H1 (cell line): ENCODE data around the gene NF1. TPM values are rescaled to one million over a fixed set of nuclear protein-coding genes. Genes with fewer than 3 reads are reported as not detected.
"Not testable (repeated sequence)": the region's sequence is repeated elsewhere in the genome, so short reads cannot be mapped to it uniquely, and the experiment has no call there.

ENCODE experiments used
- CTCF ChIA-PET: fragments of 300-600 bp; sonication (Branson Sonifier 250); formaldehyde crosslinking; loops from one replicate; lab custom pipeline; 2021; ENCODE audit not compliant: partially characterized antibody; lab: Charles Lee
- POLR2A ChIA-PET: fragments of 300-600 bp; sonication (Branson Sonifier 250); formaldehyde crosslinking; loops from one replicate; lab custom pipeline; 2021; ENCODE audit warnings: inconsistent platforms; ENCODE audit not compliant: partially characterized antibody; lab: Charles Lee
- DNase-seq, 2 experiments: peaks; one replicate each; pipeline versions ENCODE4 v3.0.0 to v3.0.0-alpha.2; 2010 to 2022; ENCODE audit warnings: low spot score in 2 of 2, low read depth in 1 of 2, mixed read lengths in 1 of 2
- FAIRE-seq: peaks from 2 replicates; lab custom pipeline; 2011; peaks lifted over from hg19 to GRCh38; lab: Jason Lieb, UNC
- H2AFZ ChIP-seq: 2 replicates; pipeline ENCODE4 v1.8.1; 2012; ENCODE audit warnings: low read length, inconsistent platforms
- H2AK5ac ChIP-seq: 2 replicates; pipeline ENCODE4 v1.6.1; 2013; ENCODE audit warnings: low read depth, low read length
- H2BK120ac ChIP-seq: replicated peaks from 2 replicates; pipeline ENCODE3; 2013; ENCODE audit warnings: low read depth, low read length, inconsistent platforms
- H2BK12ac ChIP-seq: 2 replicates; pipeline ENCODE4 v1.6.1; 2013; ENCODE audit warnings: low read depth, low read length
- H2BK15ac ChIP-seq: 2 replicates; pipeline ENCODE4 v1.6.1; 2013; ENCODE audit warnings: low read length
- H2BK20ac ChIP-seq: 2 replicates; pipeline ENCODE4 v1.6.1; 2013; ENCODE audit warnings: low read length
- H2BK5ac ChIP-seq: 2 replicates; pipeline ENCODE4 v1.6.1; 2013; ENCODE audit warnings: low read depth, low read length
- H3K14ac ChIP-seq: 2 replicates; pipeline ENCODE4 v1.6.1; 2013; ENCODE audit warnings: inconsistent platforms; ENCODE audit not compliant: insufficient read length
- H3K18ac ChIP-seq: 2 replicates; pipeline ENCODE4 v1.6.1; 2013; ENCODE audit warnings: low read length; ENCODE audit errors: extremely low read depth
- H3K23ac ChIP-seq: 2 replicates; pipeline ENCODE4 v1.6.1; 2013; ENCODE audit warnings: inconsistent platforms; ENCODE audit not compliant: insufficient read length
- H3K23me2 ChIP-seq: 2 replicates; pipeline ENCODE4 v1.6.1; 2013; ENCODE audit warnings: low read depth, low read length
- H3K27ac ChIP-seq: 2 replicates; pipeline ENCODE4 v1.6.1; 2011; ENCODE audit warnings: low read depth, low read length, inconsistent platforms
- H3K27me3 ChIP-seq, 4 experiments: replicated peaks in 1 of 4; 1 replicate in 1 of 4; 2 replicates in 3 of 4; pipeline versions ENCODE4 v1.6.1 to v1.8.1; 2011 to 2013; ENCODE audit warnings: low read length in 3 of 4, mild to moderate bottlenecking in 3 of 4, inconsistent platforms in 2 of 4, mixed read lengths in 2 of 4, moderate library complexity in 1 of 4; ENCODE audit not compliant: control insufficient read depth in 3 of 4, insufficient read depth in 3 of 4; ENCODE audit errors: extremely low read depth in 1 of 4
- H3K36me3 ChIP-seq, 4 experiments: 2 replicates each; pipeline versions ENCODE4 v1.6.1 to v1.8.1; 2011 to 2013; ENCODE audit warnings: mild to moderate bottlenecking in 4 of 4, low read length in 3 of 4, moderate library complexity in 2 of 4, control low read depth in 1 of 4, inconsistent platforms in 1 of 4; ENCODE audit not compliant: insufficient read depth in 4 of 4, control insufficient read depth in 2 of 4
- H3K4ac ChIP-seq: replicated peaks from 2 replicates; pipeline ENCODE3; 2013; ENCODE audit warnings: low read length, low read depth, mixed read lengths, inconsistent platforms; ENCODE audit not compliant: insufficient read length
- H3K4me1 ChIP-seq, 4 experiments: replicated peaks in 1 of 4; 1 replicate in 1 of 4; 2 replicates in 3 of 4; pipeline versions ENCODE4 v1.6.1 to v1.8.1; 2011 to 2013; ENCODE audit warnings: low read length in 3 of 4, inconsistent platforms in 2 of 4, mixed read lengths in 1 of 4; ENCODE audit not compliant: insufficient read depth in 4 of 4, control insufficient read depth in 3 of 4
- H3K4me2 ChIP-seq, 2 experiments: 2 replicates each; pipeline versions ENCODE4 v1.6.1 to v1.8.1; 2011 to 2013; ENCODE audit warnings: low read depth in 2 of 2, low read length in 2 of 2, control low read depth in 1 of 2, inconsistent platforms in 1 of 2, mild to moderate bottlenecking in 1 of 2; ENCODE audit not compliant: insufficient read depth in 1 of 2
- H3K4me3 ChIP-seq, 4 experiments: fragments of 200-600, 300-600 bp in 1 of 4; sonication (generic), shearing (Covaris generic), sonication (Bioruptor Twin) in 1 of 4; 2 replicates each; pipeline versions ENCODE4 v1.5.1 to v1.8.1; 2011 to 2016; ENCODE audit warnings: low read length in 4 of 4, low read depth in 3 of 4, control low read depth in 2 of 4, inconsistent platforms in 2 of 4, mild to moderate bottlenecking in 2 of 4, mixed read lengths in 1 of 4, moderate library complexity in 1 of 4; ENCODE audit not compliant: insufficient read depth in 2 of 4; ENCODE audit errors: extremely low read depth in 1 of 4
- H3K56ac ChIP-seq: replicated peaks from 2 replicates; pipeline ENCODE3; 2013; ENCODE audit warnings: low read depth, mild to moderate bottlenecking, mixed read lengths, low read length, inconsistent platforms; ENCODE audit not compliant: insufficient read length
- H3K79me1 ChIP-seq: 2 replicates; pipeline ENCODE4 v1.6.1; 2013; ENCODE audit warnings: low read depth, low read length, control low read depth
- H3K79me2 ChIP-seq, 2 experiments: 2 replicates each; pipeline versions ENCODE4 v1.6.1 to v1.8.1; 2012 to 2013; ENCODE audit warnings: low read length in 2 of 2, mild to moderate bottlenecking in 2 of 2, inconsistent platforms in 1 of 2; ENCODE audit not compliant: insufficient read depth in 2 of 2, control insufficient read depth in 1 of 2
- H3K9ac ChIP-seq, 4 experiments: replicated peaks in 1 of 4; 1 replicate in 1 of 4; 2 replicates in 3 of 4; pipeline versions ENCODE4 v1.6.1 to v1.8.1; 2011 to 2013; ENCODE audit warnings: low read depth in 3 of 4, low read length in 3 of 4, control low read depth in 2 of 4, mild to moderate bottlenecking in 2 of 4, moderate library complexity in 2 of 4, inconsistent platforms in 1 of 4; ENCODE audit errors: extremely low read depth in 1 of 4
- H3K9me3 ChIP-seq, 2 experiments: 2 replicates each; pipeline versions ENCODE4 v1.6.1 to v1.8.1; 2012 to 2013; ENCODE audit warnings: mild to moderate bottlenecking in 2 of 2, moderate library complexity in 2 of 2, control low read depth in 1 of 2, inconsistent platforms in 1 of 2, low read depth in 1 of 2, low read length in 1 of 2, mixed read lengths in 1 of 2; ENCODE audit not compliant: insufficient read depth in 2 of 2
- H4K20me1 ChIP-seq, 2 experiments: replicated peaks in 1 of 2; 2 replicates each; pipeline versions ENCODE3 to v1.8.1; 2011 to 2013; ENCODE audit warnings: inconsistent platforms in 2 of 2, low read length in 2 of 2, mild to moderate bottlenecking in 1 of 2; ENCODE audit not compliant: insufficient read depth in 2 of 2, control insufficient read depth in 1 of 2
- H4K5ac ChIP-seq: 2 replicates; pipeline ENCODE4 v1.6.1; 2013; ENCODE audit warnings: low read length, low read depth, mixed read lengths, inconsistent platforms; ENCODE audit not compliant: insufficient read length
- H4K8ac ChIP-seq: 2 replicates; pipeline ENCODE4 v1.8.0; 2013; ENCODE audit warnings: mild to moderate bottlenecking, moderate library complexity, low read length, inconsistent platforms; ENCODE audit not compliant: insufficient read depth; ENCODE audit errors: extremely low read depth
- H4K91ac ChIP-seq: replicated peaks from 2 replicates; pipeline ENCODE3; 2013; ENCODE audit warnings: low read length, mixed read lengths, inconsistent platforms; ENCODE audit not compliant: insufficient read length
- WGBS, 2 experiments: shearing (Covaris generic) in 1 of 2; methylation state at CpG; one replicate each; pipeline versions ENCODE4 v1.1.6 to v1.1.7; 2013 to 2015; ENCODE audit warnings: low lambda C conversion rate in 2 of 2, mixed read lengths in 2 of 2, inconsistent platforms in 1 of 2, low coverage in 1 of 2, missing lambda C conversion rate in 1 of 2; ENCODE audit not compliant: insufficient replicate concordance in 2 of 2, insufficient coverage in 1 of 2, insufficient read length in 1 of 2; ENCODE audit errors: extremely low coverage in 1 of 2, missing lambda C conversion rate in 1 of 2; 5-methylcytosine and 5-hydroxymethylcytosine counted together
- polyA plus RNA-seq, 7 experiments: library from polyadenylated mRNA; depleted of rRNA in 3 of 7; stranded (reverse) in 5 of 7; unstranded in 2 of 7; fragments of >200 nt in 5 of 7; fragments of 200-250 nt in 2 of 7; gene quantifications; 1 replicate in 5 of 7; 2 replicates in 1 of 7; 4 replicates in 1 of 7; pipeline versions ENCODE4 v1.2.1 to v1.2.3, GENCODE V29; 2011 to 2013; ENCODE audit warnings: missing spikeins in 2 of 7, mixed read lengths in 2 of 7
- total RNA-seq: library from RNA; stranded (reverse); fragmentation: NEBNext Ultra II Directional; extraction: Animal tissue kit (Norgen Biotek cat#: 25700); gene quantifications from 2 replicates; pipeline ENCODE4 v1.2.1, GENCODE V29; 2021

Gene NF1
- total and polyA plus RNA-seq, 2 of the 8 experiments (the other 6 are each of a cell fraction or from before 2014, with no cell fraction given), result 19.3 to 29.6 TPM

DNA sequence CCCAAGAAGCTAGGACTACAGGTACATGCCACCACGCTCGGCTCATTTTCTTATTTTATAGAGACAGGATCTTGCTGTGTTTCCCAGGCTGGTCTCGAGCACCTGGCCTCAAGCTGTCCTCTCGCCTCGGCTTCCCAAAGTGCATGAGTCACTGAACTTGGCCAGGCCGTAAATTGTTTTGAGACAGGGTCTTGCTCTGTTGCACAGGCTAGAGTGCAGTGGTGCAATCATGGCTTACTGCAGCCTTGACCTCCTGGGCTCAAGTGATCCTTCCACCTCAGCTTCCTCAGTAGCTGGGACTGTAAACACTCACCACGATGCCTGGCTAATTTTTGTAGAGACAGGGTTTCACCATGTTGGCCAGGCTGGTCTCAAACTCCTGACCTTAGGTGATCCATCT is 18.6 kb downstream of the NF1 start:
- H3K9me3 ChIP-seq, H3K36me3 ChIP-seq, H3K56ac ChIP-seq, H3K4ac ChIP-seq, FAIRE-seq, H3K23ac ChIP-seq, H2BK12ac ChIP-seq, H4K91ac ChIP-seq, H3K4me3 ChIP-seq, H3K27ac ChIP-seq, H2BK5ac ChIP-seq, H3K14ac ChIP-seq, H3K18ac ChIP-seq, H3K4me1 ChIP-seq, H3K23me2 ChIP-seq, H3K4me2 ChIP-seq, H3K27me3 ChIP-seq, H2BK20ac ChIP-seq, H4K20me1 ChIP-seq, H4K5ac ChIP-seq, H4K8ac ChIP-seq, H3K79me1 ChIP-seq, H3K9ac ChIP-seq, H2BK15ac ChIP-seq, H2AK5ac ChIP-seq, H2BK120ac ChIP-seq, DNase-seq, H2AFZ ChIP-seq: not testable (repeated sequence)
- ChIA-PET CTCF (interaction anchor here (0.6 to 0.8 kb wide), 3 partner anchors 10 to 68 kb away, joined by 3 read pairs; no protein-coding TSS in a partner anchor), POLR2A (interaction anchor here (1.3 kb wide), 1 partner anchor 19 kb away, joined by 4 read pairs; the partner anchor contains the start of gene NF1)
- H3K79me2 ChIP-seq, result peaks cover 0 to 54% of the 10 kb centered on the region in 2 experiments; a peak in 2 of 4 replicates
- 77% methylated on average over 7 of the region's 7 CpGs; no CpG with 5 or more reads in 1 of the 2 experiments for WGBS, 2 experiments
